GM21526 (cell line): ENCODE results near the gene CFAP157.
"Not testable (repeated sequence)": the region's sequence is repeated elsewhere in the genome, so short reads cannot be mapped to it uniquely, and the experiment has no call there.

Source experiments
- ATAC-seq: cut with Tn5 transposase; IDR thresholded peaks from one replicate; pipeline ENCODE4 v1.9.1; 2021; ENCODE audit warnings: moderate library complexity; ENCODE audit not compliant: unreplicated experiment, low FRiP score

Gene CFAP157

GRCh38 chr9:127755061-127756060 lies 48.6 kb downstream of the CFAP157 start:
- no peak for ATAC-seq

GRCh38 chr9:127756233-127756632 lies 49.4 kb downstream of the CFAP157 start:
- ATAC-seq = no peak

GRCh38 chr9:127756776-127757175 lies 50.0 kb downstream of the CFAP157 start:
- ATAC-seq = not testable (repeated sequence)

- ATAC-seq = no peak
Observed at GRCh38 chr9:127758843-127759242, 52.1 kb downstream of the CFAP157 start.

DNA sequence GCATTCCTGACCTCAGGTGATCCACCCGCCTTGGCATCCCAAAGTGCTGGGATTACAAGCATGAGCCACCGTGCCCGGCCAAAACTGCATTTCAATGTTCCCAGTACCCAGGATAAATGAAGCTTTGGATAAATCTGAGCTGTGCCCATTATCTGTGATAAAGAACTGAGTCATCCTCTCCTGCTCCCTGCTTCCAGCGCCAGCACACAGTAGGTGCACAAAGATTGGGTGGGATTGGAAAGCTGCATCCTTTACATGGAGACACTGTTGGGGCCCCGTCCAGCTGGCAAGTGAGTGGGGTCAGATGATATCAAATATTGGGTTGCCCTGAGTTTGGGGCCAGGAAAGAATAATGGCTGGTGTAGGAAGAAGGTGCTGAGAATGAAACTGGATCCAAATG lies 54.3 kb downstream of the CFAP157 start:
- ATAC-seq = no peak

- ATAC-seq = no peak
Observed at GRCh38 chr9:127761491-127761956, 54.7 kb downstream of the CFAP157 start.

DNA sequence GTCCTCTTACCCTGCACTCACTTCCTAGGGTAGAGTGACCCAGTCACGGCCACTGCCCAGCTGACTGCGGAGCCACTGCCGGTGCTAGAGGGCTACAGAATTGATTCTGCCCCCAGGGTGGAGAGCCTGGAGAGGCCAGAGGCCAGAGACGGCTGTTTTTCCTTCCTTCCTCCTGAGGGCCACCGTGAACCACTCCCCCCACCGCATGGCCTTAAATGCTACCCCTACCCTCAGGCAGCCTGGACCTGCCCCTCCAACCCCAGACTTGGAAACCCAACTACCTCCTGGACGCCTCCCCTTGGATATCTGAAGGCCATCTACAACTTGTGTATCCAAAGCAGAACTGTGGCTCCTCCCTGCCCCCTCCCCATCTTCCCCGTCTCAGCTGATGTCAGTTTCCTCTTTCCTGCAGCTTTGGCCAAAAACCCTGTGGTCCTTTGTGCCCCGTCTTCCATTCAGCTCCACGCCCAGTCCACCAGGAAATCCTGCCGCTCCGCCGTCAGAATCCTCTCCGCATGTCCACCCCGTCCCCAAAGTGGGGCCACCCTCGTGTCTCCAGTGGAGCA lies 55.4 kb downstream of the CFAP157 start:
- ATAC-seq = no peak

- ATAC-seq = no peak
Observed at GRCh38 chr9:127763918-127764384, 57.2 kb downstream of the CFAP157 start.

DNA sequence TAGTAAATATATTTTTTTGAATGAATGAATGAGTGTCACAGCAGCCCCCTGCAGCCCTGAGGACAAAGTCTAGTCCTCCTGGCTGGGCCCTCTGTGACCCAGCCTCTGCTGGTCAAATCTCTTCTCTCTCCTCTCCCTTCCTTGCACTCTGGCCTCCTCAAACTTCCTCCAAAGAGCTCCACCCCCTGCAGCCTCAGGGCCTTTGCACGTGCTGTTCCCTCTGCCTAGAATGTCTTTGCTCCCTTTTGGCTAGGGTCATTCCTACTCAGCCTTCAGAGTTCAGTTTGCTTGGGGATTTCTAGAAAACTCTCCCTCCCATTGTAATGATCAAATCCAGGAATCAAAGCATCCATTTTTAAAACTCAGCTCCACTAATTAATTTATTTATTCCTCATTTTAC lies 58.6 kb downstream of the CFAP157 start:
- ATAC-seq = no peak
